Measurements from ENCODE around the gene UBE2L3.

The UBE2L3 gene

GRCh38 chr22:21669026-21669425 is 101.5 kb downstream of the UBE2L3 start:
- DNase-seq (ENCODE audit: low read depth in 2 of 3, low spot score in 1 of 3): no peak

- DNase-seq (ENCODE audit: low read depth in 2 of 3, low spot score in 1 of 3): no peak
These were observed 104.7 kb downstream of the UBE2L3 start for GRCh38 chr22:21672107-21672629.

Data from stimulated activated CD4-positive, alpha-beta T cell treated with anti-CD3 and anti-CD28 coated beads, Interleukin-12 subunit alpha, Interleukin-12 subunit beta, amount 100 ng/mL, for 48 hours (primary cell).